GM12864 (cell line): Measurements from ENCODE around the gene FKTN.

Experiments used
- DNase-seq: peaks from one replicate; pipeline ENCODE4 v3.0.0-alpha.2; 2011; ENCODE audit warnings: low read depth
- H3K4me3 ChIP-seq: 2 replicates; pipeline ENCODE4 v1.5.1; 2011; ENCODE audit warnings: mild to moderate bottlenecking, low read depth, low read length, control low read depth
- TF ChIP-seq, protein P1 (sequence below): IDR thresholded peaks from 2 replicates; pipeline ENCODE4 v1.5.1; 2011; ENCODE audit warnings: low read depth, mild to moderate bottlenecking, moderate library complexity, low read length, control low read depth, inconsistent platforms; ENCODE audit errors: missing control alignments

Gene FKTN

DNA sequence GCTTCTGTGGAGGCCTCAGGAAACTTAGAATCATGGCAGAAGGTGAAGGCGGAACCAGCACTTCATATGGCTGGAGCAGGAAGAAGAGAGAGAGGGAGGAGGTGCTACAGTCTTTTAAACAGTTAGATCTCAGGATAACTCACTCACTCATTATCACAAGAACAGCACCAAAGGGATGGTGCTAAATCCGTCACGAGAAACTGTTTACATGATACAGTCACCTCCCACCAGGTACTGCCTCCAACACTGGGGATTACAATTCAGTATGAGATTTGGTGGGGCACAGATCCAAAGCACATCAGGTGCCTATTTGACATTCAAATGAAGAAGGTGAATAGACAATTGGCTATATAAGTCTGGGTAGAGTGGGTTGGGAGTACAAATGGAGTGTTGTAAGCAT is 35.2 kb downstream of the FKTN start:
- TF ChIP-seq, protein P1, sequence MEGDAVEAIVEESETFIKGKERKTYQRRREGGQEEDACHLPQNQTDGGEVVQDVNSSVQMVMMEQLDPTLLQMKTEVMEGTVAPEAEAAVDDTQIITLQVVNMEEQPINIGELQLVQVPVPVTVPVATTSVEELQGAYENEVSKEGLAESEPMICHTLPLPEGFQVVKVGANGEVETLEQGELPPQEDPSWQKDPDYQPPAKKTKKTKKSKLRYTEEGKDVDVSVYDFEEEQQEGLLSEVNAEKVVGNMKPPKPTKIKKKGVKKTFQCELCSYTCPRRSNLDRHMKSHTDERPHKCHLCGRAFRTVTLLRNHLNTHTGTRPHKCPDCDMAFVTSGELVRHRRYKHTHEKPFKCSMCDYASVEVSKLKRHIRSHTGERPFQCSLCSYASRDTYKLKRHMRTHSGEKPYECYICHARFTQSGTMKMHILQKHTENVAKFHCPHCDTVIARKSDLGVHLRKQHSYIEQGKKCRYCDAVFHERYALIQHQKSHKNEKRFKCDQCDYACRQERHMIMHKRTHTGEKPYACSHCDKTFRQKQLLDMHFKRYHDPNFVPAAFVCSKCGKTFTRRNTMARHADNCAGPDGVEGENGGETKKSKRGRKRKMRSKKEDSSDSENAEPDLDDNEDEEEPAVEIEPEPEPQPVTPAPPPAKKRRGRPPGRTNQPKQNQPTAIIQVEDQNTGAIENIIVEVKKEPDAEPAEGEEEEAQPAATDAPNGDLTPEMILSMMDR: no peak
- DNase-seq: no peak
- H3K4me3 ChIP-seq: no peak overlapping the region

DNA sequence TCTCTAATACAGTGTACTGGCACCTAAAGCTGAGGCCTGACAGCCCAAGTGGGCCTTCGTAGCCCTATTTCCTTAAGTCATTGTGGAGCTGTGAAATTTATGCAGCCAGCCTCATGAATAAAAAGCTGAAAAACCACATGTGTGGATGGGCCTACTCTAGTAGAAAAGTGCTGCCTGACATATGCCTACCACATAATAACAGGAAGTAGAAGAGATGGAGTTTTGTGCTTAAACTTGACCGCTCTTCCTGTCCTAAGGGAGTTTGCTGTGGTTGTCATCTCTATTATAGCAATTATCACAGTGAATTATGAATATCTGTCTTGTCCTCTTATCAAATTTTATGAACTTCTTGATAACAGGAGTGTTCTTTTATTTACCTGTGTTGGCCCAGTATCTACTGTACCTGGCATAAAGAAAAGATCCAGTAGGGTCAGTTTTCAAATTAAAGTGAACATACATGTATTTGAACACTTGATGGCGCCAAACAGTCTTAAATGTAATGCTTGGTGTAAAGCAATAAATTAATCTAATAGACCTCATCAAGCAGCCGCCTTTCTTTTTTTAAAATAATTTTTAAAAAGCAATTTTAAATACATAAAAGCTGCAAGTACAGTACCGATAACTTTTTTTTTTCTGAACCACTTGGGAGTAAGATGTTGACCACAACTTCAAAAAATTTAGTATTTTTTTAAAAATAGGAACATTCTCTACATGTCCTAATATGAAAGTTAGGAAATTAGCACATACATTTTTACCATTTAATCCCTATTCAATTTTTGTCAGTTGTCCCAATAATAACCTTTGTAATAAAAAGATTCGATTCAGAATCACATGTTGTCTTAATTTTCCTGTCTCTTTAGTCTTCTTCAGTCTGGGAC is 51.0 kb downstream of the FKTN start:
- H3K4me3 ChIP-seq: no peak overlapping the region
- DNase-seq: peak; percentile 19
- TF ChIP-seq, protein P1: peak; percentile 15

DNA sequence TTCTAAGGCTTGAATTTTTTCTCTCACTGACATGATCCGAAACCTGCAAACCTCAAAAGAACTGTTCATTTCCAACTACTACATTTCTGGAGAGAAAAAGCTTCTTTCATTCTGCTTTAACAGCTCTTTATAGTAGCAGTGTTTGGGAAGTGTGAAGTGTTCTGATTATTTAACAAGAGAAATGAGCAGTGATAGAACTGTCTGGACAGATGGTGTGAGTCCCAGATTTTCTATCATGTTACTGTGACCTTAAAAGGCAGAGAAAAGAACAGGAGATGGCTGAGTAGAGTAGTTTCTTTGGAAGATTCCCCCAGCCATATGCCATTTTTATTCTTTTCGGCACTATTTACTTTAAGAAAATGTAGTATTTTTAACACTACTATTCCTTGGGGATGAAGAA is 63.1 kb downstream of the FKTN start:
- TF ChIP-seq, protein P1: no peak
- H3K4me3 ChIP-seq: no peak overlapping the region
- DNase-seq: no peak

DNA sequence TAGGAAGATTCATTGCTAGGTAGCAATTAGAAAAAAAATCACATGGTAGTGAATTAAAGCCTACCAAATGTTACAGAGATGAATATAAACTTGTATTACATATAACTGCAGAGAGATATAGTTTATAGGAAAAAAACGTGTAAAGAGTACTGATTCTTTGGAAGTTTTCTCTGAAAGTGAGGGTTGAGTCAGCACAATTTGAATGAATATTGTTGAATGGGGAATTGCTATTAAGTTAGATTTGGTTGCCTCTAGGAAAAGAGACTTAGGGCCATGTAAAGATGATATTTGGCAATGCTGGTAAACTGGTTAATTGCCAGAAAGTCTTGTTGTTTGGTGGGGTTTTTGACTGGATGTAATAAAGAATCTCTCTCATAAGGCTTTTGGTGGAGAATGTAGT is 67.2 kb downstream of the FKTN start:
- no peak overlapping the region for H3K4me3 ChIP-seq
- TF ChIP-seq, protein P1: no peak

DNA sequence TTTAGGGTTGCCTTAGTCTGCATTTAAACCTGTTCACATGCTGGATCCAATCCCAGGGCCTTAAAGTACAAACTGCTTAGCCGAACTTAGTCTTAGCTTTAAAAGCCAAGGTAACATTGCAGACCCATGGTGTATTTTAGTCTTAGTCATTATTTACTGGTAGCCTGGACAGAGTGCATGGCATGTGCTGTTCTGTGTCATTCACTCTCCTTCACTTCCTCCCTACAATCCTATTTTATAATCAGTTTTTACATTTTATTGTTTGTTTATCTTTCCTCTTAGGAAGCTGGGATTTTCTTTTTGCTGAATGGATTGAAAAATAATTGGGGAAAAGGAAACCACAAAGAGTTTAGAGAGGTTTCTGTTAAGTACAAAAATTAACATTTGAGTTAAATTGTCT is 74.9 kb downstream of the FKTN start:
- no peak for DNase-seq
- TF ChIP-seq, protein P1: no peak
- no peak overlapping the region for H3K4me3 ChIP-seq

More for the DNA sequence above, 67.2 kb downstream of the FKTN start:
- no peak for DNase-seq

DNA sequence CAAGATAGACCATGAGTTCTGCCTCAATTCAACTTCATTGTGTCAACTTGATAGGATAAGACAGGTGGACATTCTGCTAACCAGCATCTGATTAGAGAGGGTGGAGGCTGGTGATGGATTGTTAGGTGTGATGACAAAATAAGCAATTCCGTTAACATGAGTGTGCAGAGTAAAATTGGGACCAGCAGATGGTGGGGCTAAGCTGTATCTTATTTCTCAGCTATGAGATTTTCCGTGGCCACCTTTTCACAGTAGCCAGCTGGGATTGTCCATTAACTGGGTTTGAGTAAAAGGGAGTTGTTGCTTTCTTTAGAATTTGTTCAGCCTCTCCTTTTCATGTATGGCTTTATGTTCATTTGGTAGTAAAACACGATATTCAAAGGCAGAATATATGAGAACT is 75.5 kb downstream of the FKTN start:
- H3K4me3 ChIP-seq: no peak overlapping the region
- TF ChIP-seq, protein P1: no peak

DNA sequence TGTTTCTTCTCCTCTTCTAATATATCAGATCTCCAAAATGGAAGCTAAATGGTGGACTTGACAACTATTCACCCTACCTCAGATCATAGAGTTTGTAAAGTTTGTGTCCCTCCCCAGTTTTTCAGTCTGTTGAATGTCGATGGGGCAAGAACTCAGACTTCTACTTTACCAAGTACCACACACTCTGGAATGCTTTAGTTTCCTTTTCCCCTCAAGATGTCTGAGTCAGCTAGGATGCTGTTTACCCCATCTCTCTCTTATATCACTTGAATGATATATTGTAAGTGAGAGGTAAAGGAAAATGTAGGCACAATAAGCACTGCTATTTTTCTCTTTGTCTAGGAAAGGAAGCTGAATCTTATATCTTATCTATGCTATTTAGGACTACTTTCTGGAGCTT is 78.4 kb downstream of the FKTN start:
- TF ChIP-seq, protein P1: no peak
- no peak for DNase-seq
- no peak overlapping the region for H3K4me3 ChIP-seq

More for the DNA sequence above, 75.5 kb downstream of the FKTN start:
- no peak for DNase-seq
